ENCODE measurements around the gene CUZD1. TPM values are rescaled to one million over a fixed set of nuclear protein-coding genes. Genes with fewer than 3 reads are reported as not detected.

CUZD1 gene
- total RNA-seq, 1 donor from 2014 or later, result 2.5 TPM

DNA sequence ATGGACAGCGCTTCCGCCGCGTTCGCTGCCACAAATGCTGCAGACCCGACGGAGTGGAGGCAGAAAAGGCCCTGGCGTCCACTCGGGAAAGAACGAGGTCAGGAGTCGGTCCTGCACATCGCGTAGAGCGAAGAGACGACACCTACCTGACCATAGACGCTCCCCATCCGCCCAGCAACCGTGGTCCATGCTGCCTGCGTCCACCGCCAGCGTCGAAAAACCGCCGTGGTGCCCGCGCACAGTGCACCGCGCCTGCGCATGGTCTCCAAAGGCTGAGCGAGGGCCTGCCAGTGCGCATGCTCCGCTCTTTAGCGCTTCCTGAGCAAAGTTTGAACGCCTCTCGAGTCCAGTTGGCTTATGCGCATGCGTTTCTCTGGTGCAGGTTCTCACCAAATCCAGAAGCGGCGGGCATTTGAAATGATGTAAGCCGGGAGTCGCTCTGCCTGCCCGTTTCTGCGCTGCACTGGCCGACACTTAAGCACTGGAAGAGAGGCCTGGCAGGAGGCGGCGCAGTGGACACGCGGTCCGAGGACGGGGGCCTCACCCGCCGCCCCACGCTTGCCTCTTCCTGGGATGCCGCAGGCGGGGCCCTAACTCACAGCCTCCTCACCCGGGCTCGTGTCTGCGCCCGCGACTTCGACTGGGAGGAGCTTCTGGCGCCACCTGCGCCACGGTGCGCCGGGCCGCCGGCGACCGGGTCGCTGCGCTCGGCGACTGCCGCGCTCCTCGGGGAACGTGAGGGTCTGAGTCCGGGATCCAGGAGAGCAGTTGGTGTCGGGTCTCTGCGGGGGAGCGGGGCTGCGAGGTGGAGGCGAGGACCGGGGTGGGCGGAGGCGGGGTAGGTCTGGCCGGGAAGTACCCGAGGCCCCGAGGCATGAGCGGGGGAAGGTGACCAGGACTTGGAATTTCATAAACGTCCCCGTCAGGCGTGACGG, 33.9 kb upstream of the CUZD1 start, which contains the start of gene FAM24B:
Gene FAM24B (minus strand): TSS at position 243 of the 935 bp plus-strand sequence. CDS start 29,066 bp downstream, outside the sequence.
- TF ChIP-seq, protein P1, sequence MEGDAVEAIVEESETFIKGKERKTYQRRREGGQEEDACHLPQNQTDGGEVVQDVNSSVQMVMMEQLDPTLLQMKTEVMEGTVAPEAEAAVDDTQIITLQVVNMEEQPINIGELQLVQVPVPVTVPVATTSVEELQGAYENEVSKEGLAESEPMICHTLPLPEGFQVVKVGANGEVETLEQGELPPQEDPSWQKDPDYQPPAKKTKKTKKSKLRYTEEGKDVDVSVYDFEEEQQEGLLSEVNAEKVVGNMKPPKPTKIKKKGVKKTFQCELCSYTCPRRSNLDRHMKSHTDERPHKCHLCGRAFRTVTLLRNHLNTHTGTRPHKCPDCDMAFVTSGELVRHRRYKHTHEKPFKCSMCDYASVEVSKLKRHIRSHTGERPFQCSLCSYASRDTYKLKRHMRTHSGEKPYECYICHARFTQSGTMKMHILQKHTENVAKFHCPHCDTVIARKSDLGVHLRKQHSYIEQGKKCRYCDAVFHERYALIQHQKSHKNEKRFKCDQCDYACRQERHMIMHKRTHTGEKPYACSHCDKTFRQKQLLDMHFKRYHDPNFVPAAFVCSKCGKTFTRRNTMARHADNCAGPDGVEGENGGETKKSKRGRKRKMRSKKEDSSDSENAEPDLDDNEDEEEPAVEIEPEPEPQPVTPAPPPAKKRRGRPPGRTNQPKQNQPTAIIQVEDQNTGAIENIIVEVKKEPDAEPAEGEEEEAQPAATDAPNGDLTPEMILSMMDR (IDR thresholded peaks at IDR 0.05), result no peak
- intact Hi-C loops (cut with micrococcal nuclease), result loop anchor here (1.0 to 10.0 kb wide), 6 partner anchors 75 to 952 kb away; partner anchors contain the start of genes ATE1, BUB3, C10orf88 and IKZF5
- peak within 1 kb of the TSS; percentile 85 for H3K4me3 Mint-ChIP-seq
- CTCF ChIA-PET, result no interaction called here
- peak within 1 kb of the TSS; percentile 84 for H3K27ac Mint-ChIP-seq
- peak; percentile 83 for DNase-seq
- H3K9me3 Mint-ChIP-seq, result no peaks in the 10 kb centered on the region
- H3K4me1 Mint-ChIP-seq, result peaks cover 40% of the 10 kb centered on the region
- H3K27me3 Mint-ChIP-seq, result no peaks in the 10 kb centered on the region
- POLR2A ChIA-PET, result interaction anchor here (1.0 kb wide), 1 partner anchor 75 kb away, joined by 3 read pairs; the partner anchor contains the start of gene C10orf88
- ATAC-seq (ENCODE audit: low read depth), result peak; percentile 85
- peaks cover 12% of the 10 kb centered on the region for H3K36me3 Mint-ChIP-seq (ENCODE audit: low read depth)

DNA sequence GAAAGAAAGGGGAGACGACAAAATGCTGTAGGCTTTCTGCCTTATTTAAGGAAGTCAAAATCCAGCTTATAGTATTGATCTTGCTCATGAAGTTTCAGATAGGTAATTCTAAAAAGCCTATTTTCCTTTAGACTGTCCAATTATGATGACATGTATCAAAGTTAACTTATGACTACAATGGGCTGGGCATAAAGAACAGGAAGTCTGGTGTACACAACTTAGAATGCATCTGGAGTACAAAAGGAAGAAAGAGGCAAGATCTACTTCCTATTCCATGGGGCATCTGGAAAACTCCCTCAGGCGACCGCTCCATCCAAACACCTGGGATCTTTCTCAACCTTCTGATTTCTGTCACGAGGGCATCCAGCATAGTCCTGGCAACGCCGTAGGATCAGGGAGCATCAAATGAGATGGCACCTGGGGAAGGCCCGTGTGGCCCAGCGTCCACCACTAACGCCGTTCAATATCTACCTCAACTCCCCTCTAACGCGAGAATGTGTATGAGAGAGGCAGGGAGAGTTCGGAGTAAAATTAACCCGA, 33.2 kb upstream of the CUZD1 start:
- ChIA-PET CTCF (no interaction called here), POLR2A (no interaction called here)
- H3K27ac Mint-ChIP-seq, result peak overlapping the region; percentile 84
- H3K27me3 Mint-ChIP-seq, result no peaks in the 10 kb centered on the region
- TF ChIP-seq, protein P1 (IDR thresholded peaks at IDR 0.05), result no peak
- peaks cover 15% of the 10 kb centered on the region for H3K36me3 Mint-ChIP-seq (ENCODE audit: low read depth)
- intact Hi-C loops (cut with micrococcal nuclease), result loop anchor here (1.0 to 10.0 kb wide), 6 partner anchors 75 to 952 kb away; partner anchors contain the start of genes ATE1, BUB3, C10orf88 and IKZF5
- peak overlapping the region; percentile 85 for H3K4me3 Mint-ChIP-seq
- no peaks in the 10 kb centered on the region for H3K9me3 Mint-ChIP-seq
- ATAC-seq (ENCODE audit: low read depth) (peak; percentile 2), DNase-seq (no peak)
- peaks cover 42% of the 10 kb centered on the region for H3K4me1 Mint-ChIP-seq

DNA sequence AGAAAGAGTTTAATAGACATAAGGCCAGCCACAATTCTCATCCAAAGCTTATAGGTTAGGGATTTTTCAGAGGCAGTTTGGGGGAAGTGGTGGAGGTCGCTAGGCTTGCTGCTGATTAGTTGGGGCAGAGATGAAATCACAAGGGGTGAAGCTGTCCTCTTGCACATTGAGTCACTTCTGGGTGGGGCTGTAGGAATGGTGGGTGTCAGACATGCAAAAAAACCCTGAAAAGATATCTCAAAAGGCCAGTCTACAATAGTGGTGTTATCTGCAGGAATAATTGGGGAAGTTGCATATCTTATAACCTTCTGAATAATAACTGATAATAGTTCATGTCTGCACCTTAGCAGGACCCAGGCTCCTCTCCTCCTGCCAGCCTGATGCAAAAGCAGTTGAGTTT, 31.6 kb upstream of the CUZD1 start:
- peaks cover 42% of the 10 kb centered on the region for H3K4me1 Mint-ChIP-seq

DNA sequence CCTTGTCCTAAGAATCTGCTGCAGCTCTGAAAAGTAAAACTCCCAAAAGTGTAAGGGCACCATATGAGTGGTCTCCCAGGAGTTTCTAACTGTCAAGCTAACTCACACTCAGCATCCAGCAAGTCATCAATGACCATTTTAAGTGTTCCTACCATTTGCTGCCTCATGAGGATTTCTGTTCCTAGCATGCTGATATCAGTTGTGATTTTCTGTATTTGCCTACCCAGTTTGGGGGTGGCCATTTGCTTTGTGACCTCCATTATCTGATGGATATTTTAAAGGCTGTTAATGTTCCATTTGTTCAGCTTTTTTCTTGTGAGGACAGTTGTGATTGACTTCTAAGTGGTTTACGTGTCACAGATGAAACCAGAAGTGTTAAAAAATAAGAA, 30.8 kb upstream of the CUZD1 start:
- H3K36me3 Mint-ChIP-seq (ENCODE audit: low read depth), result peaks cover 19% of the 10 kb centered on the region
- H3K4me1 Mint-ChIP-seq, result peaks cover 42% of the 10 kb centered on the region
- H3K27ac Mint-ChIP-seq, result no peak overlapping the region

More for the DNA sequence above, 31.6 kb upstream of the CUZD1 start:
- H3K4me3 Mint-ChIP-seq, result peak overlapping the region; percentile 13
- no peaks in the 10 kb centered on the region for H3K9me3 Mint-ChIP-seq
- no peak overlapping the region for H3K27ac Mint-ChIP-seq
- no peak for ATAC-seq (ENCODE audit: low read depth)
- H3K27me3 Mint-ChIP-seq, result no peaks in the 10 kb centered on the region
- TF ChIP-seq, protein P1 (IDR thresholded peaks at IDR 0.05), result no peak
- intact Hi-C loops (cut with micrococcal nuclease), result loop anchor here (5.0 to 10.0 kb wide), 2 partner anchors 502 to 950 kb away; partner anchors contain the start of genes ATE1 and PLEKHA1
- DNase-seq, result no peak
- ChIA-PET POLR2A (no interaction called here), CTCF (no interaction called here)
- H3K36me3 Mint-ChIP-seq (ENCODE audit: low read depth), result peaks cover 15% of the 10 kb centered on the region

More for the DNA sequence above, 30.8 kb upstream of the CUZD1 start:
- ATAC-seq (ENCODE audit: low read depth) (no peak), DNase-seq (no peak)
- intact Hi-C loops (cut with micrococcal nuclease), result loop anchor here (5.0 to 10.0 kb wide), 2 partner anchors 502 to 949 kb away; partner anchors contain the start of genes ATE1 and PLEKHA1
- TF ChIP-seq, protein P1 (IDR thresholded peaks at IDR 0.05), result no peak
- Mint-ChIP-seq H3K4me3 (no peak overlapping the region), H3K9me3 (no peaks in the 10 kb centered on the region), H3K27me3 (no peaks in the 10 kb centered on the region)
- ChIA-PET CTCF (no interaction called here), POLR2A (no interaction called here)

Measured in activated B cell treated with CpG ODN at 0.5 μM for 24 hours (primary cell).